Right lobe of liver (tissue), 4 donors: Measurements from ENCODE around the gene CD63.

Experiments used
- CTCF ChIP-seq, 4 donors: fragments of 200-600 bp in 3 of 4; fragments of 450-650 bp in 1 of 4; IDR thresholded peaks; one replicate each; pipeline versions ENCODE4 v1.5.1 to v1.8.0; 2016 to 2022; ENCODE audit warnings: antibody characterized with exemption in 4 of 4, mild to moderate bottlenecking in 2 of 4
- POLR2A ChIP-seq: fragments of 450-650 bp; IDR thresholded peaks from one replicate; pipeline ENCODE4 v1.6.1; 2017; ENCODE audit warnings: antibody characterized with exemption, mild to moderate bottlenecking
- donor health status: DM: no; HTN: no; CAD: no.
- donor health status: DM: no; HTN: no; CAD: no.
- donor health status: DM: no; HTN: yes; CAD: no.

GRCh38 chr12:55706568-55707218 is 22.1 kb downstream of the CD63 start:
- TF ChIP-seq CTCF (IDR thresholded peaks at IDR 0.05) (no peak), POLR2A (no peak)
